ENCODE results near the gene C2orf81.

C2orf81 gene

DNA sequence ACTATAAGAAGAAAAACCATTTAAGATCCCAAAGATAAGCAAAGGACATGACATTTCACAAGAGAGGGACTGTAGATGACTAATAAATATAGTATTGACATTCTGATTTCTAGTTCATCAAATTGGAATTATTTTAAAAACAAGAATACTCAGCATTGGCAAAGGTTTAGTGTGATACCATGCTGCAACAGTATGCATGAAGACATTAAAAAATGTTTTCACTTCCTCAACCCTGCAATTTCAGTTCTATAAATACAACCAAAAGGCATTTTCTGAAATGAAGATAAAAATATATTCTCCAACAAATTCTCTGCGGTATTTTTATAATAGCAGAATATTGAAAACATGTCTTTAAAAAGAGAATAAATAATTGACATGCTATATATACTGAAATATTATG is 2.1 kb downstream of the C2orf81 start:
- no peak overlapping the region for H3K4me3 ChIP-seq (replicated peaks; ENCODE audit: insufficient read depth, low read length)

DNA sequence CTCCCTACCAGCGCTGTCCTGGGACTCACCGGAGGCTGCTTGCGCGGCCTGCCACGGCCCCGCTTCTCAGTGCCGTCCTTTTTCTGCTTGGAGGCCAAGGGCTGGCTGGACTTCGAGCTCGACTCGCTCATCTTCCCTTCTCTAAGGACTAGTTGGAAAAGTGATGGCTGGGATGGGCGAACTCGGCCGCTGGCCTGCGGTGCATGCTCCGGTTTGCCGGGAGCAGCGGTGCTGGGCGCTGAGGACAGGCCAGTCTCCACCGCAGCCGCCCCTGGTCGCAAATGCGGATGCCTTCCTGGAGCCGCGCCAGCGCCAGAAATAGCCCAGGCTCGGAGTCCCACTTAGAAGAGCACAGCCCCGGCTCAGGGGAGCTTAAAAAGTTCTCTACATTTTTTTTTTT is 3.1 kb downstream of the C2orf81 start:
- no peak for DNase-seq (ENCODE audit: low read depth in 1 of 2, low spot score in 1 of 2)
- TF ChIP-seq POLR2AphosphoS5 (IDR thresholded peaks at IDR 0.05; ENCODE audit: low read depth) = no peak
- TF ChIP-seq, protein P1, sequence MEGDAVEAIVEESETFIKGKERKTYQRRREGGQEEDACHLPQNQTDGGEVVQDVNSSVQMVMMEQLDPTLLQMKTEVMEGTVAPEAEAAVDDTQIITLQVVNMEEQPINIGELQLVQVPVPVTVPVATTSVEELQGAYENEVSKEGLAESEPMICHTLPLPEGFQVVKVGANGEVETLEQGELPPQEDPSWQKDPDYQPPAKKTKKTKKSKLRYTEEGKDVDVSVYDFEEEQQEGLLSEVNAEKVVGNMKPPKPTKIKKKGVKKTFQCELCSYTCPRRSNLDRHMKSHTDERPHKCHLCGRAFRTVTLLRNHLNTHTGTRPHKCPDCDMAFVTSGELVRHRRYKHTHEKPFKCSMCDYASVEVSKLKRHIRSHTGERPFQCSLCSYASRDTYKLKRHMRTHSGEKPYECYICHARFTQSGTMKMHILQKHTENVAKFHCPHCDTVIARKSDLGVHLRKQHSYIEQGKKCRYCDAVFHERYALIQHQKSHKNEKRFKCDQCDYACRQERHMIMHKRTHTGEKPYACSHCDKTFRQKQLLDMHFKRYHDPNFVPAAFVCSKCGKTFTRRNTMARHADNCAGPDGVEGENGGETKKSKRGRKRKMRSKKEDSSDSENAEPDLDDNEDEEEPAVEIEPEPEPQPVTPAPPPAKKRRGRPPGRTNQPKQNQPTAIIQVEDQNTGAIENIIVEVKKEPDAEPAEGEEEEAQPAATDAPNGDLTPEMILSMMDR (IDR thresholded peaks at IDR 0.05; ENCODE audit: insufficient read depth, low read length) = no peak
- TF ChIP-seq SPI1 (IDR thresholded peaks at IDR 0.05; ENCODE audit: borderline replicate concordance, low read depth) = no peak
- TF ChIP-seq, protein P2, sequence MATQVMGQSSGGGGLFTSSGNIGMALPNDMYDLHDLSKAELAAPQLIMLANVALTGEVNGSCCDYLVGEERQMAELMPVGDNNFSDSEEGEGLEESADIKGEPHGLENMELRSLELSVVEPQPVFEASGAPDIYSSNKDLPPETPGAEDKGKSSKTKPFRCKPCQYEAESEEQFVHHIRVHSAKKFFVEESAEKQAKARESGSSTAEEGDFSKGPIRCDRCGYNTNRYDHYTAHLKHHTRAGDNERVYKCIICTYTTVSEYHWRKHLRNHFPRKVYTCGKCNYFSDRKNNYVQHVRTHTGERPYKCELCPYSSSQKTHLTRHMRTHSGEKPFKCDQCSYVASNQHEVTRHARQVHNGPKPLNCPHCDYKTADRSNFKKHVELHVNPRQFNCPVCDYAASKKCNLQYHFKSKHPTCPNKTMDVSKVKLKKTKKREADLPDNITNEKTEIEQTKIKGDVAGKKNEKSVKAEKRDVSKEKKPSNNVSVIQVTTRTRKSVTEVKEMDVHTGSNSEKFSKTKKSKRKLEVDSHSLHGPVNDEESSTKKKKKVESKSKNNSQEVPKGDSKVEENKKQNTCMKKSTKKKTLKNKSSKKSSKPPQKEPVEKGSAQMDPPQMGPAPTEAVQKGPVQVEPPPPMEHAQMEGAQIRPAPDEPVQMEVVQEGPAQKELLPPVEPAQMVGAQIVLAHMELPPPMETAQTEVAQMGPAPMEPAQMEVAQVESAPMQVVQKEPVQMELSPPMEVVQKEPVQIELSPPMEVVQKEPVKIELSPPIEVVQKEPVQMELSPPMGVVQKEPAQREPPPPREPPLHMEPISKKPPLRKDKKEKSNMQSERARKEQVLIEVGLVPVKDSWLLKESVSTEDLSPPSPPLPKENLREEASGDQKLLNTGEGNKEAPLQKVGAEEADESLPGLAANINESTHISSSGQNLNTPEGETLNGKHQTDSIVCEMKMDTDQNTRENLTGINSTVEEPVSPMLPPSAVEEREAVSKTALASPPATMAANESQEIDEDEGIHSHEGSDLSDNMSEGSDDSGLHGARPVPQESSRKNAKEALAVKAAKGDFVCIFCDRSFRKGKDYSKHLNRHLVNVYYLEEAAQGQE (IDR thresholded peaks at IDR 0.05; ENCODE audit: insufficient replicate concordance, low read depth) = no peak
- no peak for TF ChIP-seq GABPA (IDR thresholded peaks at IDR 0.05; ENCODE audit: low read depth)
- Histone ChIP-seq H3K4me3 (replicated peaks; ENCODE audit: insufficient read depth, low read length) (no peak overlapping the region), H3K27me3 (ENCODE audit: insufficient read depth, poor library complexity, severe bottlenecking) (peaks cover 30% of the 10 kb centered on the region), H3K27ac (replicated peaks) (no peak overlapping the region)

More for the DNA sequence above, 2.1 kb downstream of the C2orf81 start:
- Histone ChIP-seq H3K27ac (replicated peaks) (no peak overlapping the region), H3K27me3 (ENCODE audit: insufficient read depth, poor library complexity, severe bottlenecking) (peaks cover 24% of the 10 kb centered on the region)
- TF ChIP-seq, protein P1 (IDR thresholded peaks at IDR 0.05; ENCODE audit: insufficient read depth, low read length) = no peak
- no peak for TF ChIP-seq POLR2AphosphoS5 (IDR thresholded peaks at IDR 0.05; ENCODE audit: low read depth)
- TF ChIP-seq GABPA (IDR thresholded peaks at IDR 0.05; ENCODE audit: low read depth) = no peak
- no peak for TF ChIP-seq SPI1 (IDR thresholded peaks at IDR 0.05; ENCODE audit: borderline replicate concordance, low read depth)
- TF ChIP-seq, protein P2 (IDR thresholded peaks at IDR 0.05; ENCODE audit: insufficient replicate concordance, low read depth) = no peak
- no peak for DNase-seq (ENCODE audit: low read depth in 1 of 2, low spot score in 1 of 2)

DNA sequence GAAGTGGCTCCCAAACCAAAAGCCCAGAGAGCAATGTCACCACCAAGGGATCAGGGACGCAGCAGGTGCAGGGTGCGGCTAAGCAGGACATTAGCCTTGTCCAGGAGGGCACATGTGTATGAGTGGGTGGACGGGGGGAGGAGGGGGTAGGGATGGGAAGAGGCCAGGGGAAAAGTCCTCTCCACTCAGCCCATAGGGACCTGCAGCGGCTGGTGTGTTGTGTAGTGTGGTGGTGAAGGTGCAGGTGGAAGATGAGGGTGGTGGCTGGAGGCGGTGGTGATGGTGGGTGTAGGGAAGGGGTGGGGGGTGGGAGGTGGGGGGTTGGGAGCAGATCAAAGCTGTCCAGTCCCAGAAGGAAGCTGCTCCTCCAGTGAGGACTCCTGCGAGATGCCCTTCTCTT is 3.7 kb downstream of the C2orf81 start:
- TF ChIP-seq, protein P1 (IDR thresholded peaks at IDR 0.05; ENCODE audit: insufficient read depth, low read length) = no peak
- TF ChIP-seq POLR2AphosphoS5 (IDR thresholded peaks at IDR 0.05; ENCODE audit: low read depth) (no peak), GABPA (IDR thresholded peaks at IDR 0.05; ENCODE audit: low read depth) (no peak), SPI1 (IDR thresholded peaks at IDR 0.05; ENCODE audit: borderline replicate concordance, low read depth) (no peak)
- TF ChIP-seq, protein P2 (IDR thresholded peaks at IDR 0.05; ENCODE audit: insufficient replicate concordance, low read depth) = no peak
- no peak for DNase-seq (ENCODE audit: low read depth in 1 of 2, low spot score in 1 of 2)
- no peak overlapping the region for H3K4me3 ChIP-seq (replicated peaks; ENCODE audit: insufficient read depth, low read length)
- H3K27ac ChIP-seq (replicated peaks) = no peak overlapping the region
- peaks cover 30% of the 10 kb centered on the region for H3K27me3 ChIP-seq (ENCODE audit: insufficient read depth, poor library complexity, severe bottlenecking)

Data from HL-60 (cell line).